ENCODE measurements around the gene ZBTB48.
"Not testable (repeated sequence)": the region's sequence is repeated elsewhere in the genome, so short reads cannot be mapped to it uniquely, and the experiment has no call there.

Gene ZBTB48

DNA sequence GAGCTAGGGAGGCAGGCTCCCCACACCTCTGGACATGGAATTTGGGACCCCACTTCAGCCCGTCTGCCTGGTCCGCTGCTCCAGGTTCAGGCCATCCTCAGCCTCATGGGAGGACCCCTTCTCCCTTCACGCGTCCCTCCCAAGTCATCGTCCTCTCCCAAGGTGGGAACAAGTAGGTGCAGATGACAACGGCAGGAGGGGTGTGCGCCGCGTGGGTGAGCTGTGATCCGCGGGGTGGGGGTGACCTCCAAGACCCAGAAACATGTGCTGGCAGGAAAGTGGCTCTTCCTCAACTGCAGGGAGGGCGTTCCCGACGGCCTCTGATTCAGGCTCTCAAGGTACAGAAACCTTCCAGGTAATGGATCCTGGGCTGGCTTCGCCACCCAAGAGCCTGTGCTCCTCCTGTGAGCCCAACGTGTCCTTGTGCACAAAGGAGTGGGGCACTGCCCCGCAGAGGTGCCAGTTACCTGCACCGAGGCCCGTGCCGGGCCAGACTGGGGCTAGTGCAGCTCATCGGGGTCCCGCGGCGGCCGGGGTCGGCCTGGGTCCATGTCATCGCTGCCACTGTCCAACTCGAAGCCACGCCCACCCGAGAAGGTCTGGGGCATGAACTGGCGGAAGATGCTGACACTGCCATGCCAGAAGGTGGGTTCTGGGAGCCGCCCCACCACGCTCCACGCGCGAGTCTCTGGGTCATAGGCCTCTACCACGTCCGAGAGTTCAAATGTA, 13.2 kb downstream of the ZBTB48 start:
- DNase-seq: no peak

DNA sequence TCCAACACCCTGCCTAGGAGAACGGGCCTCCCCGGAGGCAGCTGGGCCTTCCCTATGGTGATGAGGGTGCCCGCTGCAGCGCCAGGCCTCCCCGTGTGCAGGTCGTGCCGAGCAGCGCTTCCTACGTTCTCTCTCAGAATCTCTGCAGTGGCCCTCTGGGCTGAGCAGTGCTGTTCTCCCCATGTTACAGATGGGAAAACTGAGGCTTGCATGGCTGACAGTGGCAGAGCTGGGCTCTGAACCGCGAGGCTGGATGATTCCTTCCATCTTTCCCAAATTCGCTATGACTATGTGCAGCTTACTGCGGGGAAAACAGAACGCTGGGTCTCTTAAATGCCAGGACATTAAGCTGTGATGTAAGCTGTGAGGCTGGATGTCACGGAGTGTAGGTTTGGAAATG, 14.0 kb downstream of the ZBTB48 start:
- no peak for DNase-seq

DNA sequence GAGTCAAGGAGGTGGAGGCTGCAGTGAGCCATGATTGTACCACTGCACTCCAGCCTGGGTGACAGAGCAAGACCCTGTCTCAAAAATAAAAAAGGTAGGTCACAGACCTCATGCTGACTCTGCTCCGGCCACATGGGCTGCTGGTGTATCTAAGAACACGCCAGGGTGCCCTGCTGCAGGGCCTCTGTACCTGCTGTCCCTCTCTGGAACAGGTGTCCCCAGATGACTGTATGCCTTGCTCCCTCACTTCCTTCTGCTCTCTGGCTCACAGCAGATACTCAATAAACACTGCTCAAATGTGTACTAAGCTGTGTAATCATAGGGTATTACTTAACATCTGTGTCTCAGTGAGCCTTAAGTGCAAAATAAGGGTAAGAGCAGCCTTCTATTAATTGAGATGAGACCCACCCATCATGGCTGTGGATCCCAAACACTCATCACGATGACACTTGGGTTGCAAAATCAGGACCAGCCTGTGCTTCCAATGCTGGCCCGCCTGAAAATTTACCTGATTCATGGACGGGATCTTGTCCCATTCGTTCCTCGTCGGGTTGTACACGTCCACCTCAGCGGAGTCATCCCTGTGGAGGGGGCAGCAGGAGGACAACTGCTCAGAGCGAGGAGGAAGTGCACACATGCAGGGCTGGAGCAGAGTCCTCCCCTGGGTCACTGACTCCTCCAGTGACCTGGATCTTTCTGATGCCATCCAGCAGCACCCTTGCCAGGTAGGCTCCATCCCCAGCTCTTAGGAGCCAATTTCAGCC, 15.4 kb downstream of the ZBTB48 start:
- DNase-seq: no peak

DNA sequence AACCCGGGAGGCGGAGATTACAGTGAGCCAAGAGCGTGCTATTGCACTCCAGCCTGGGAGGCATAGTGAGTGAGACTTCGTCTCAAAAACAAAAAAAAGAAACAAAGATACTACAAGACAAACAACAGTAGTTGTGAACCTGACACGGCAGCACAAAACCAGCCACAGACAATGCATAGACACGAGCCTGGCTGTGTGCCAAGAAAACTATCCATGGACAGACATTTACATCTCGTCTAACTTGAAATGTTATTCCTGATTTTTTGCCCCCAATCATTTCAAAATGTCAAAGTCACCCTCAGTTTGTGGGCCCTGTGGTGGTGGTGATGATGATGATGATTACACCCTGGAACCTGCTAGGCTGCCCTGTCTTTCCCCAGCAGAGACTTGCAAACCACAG, 16.6 kb downstream of the ZBTB48 start:
- no peak for DNase-seq

DNA sequence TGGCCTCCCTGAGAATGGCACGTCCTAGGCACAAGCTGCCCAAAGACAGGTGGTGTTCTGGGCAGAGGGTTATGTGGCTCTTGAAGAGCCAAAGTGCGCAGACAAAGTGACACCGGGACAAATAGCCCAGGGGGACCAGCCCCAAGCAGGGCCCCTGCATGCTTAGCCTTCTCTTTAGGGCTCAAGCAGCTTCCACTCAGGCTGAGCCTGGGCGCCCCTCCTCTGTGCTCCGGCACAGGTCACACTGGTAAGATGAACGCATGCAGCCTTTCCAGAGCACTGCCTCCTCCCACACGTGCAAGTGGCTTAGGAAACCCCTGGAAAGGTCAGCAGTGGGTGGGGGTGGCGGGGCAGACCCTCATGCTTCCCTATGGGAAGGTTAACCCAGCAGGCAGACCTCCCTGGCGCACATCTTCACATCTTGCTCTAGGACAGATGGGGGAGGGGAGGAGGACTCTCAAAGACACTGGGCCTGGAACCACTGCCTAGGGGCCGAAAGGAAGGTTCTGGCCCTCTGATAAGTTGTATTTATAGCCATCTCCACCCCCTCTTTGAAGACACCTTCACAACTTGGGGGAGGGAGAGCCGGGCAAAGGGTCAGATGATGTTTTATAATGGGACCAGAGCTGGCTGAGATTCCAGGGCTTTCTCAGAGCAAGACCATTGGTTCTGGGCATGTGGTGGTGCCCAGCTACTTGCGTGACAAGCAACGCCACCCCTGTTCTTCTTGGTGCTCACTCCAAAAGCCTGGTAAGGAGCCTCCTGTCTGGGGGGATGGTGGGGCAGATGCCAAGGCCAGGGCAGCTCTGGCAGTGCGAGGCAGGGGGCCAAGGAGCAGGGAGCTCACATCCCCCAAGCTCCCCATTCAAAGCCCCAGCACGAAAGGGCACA, 17.3 kb downstream of the ZBTB48 start:
- DNase-seq: no peak

DNA sequence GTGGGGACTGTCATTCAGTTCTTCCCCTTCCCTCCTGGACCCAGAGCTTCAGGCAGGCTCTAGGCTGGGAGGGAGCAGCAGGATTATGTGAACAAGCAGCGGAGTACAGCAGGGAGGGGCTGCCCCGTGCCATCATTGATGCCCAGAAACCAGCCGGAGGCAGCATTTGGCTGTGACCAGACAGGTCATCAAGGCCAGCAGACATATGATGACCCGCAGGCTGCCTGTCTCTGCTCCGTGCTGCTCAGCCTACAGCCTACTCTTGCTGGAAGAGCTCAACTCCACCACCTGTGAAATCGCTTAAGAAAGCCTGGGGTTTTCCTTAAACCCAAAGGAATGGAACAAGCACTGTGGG, 18.0 kb downstream of the ZBTB48 start:
- no peak for DNase-seq

DNA sequence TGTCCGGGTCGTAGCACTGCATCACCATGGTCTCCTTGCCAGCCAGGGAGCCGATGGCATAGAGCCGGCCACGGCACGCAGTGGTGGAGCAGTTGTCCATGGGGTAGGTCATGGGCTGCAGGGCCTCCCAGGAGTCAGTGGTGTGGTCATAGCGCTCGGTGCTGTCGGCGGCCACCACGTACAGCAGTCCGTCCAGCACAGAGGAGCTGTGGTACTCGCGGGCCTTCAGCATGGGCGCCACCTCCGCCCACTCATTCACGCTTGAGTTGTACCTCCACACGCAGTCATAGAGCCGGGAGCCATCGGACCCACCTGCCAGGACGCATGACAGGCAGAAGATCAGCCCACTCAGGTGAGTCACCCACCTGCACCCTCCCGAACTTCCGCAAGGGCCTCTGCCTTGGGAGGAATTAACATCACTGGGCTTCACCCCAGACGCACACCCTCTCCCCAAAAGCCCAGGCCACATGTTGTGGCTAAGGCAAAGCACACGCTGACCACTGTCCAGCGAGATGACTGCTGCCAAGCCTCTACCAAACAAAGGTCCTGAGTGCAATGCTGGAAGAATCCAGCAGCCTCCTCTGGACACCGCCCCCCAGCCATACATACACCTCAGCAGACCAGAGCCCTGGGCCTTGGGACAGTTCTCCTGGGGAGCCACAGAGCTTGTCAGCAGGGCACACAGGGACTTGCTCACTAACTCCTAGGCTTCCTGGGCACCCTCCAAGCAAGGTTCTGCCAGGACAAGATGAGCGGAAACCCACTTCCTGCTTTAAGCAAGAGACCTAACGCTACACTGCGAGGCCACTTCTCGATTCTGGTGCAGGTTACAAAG, 19.6 kb downstream of the ZBTB48 start:
- DNase-seq: peak; percentile 32

DNA sequence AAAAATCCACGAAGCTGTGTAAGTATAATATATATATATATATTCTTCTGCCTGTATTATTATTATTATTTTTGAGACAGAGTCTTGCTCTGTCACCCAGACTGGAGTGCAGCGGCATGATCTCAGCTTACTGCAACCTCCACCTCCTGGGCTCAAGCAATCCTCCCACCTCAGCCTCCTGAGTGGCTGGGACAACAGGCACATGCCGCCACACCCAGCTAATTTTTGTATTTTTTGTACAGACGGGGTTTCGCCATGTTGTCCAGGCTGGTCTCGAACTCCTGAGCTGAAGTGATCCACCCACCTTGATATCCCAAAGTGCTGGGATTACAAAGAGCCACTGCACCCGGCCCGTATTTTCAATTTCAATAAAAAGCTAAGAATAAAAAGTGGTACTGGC, 20.2 kb downstream of the ZBTB48 start:
- not testable (repeated sequence) for DNase-seq

DNA sequence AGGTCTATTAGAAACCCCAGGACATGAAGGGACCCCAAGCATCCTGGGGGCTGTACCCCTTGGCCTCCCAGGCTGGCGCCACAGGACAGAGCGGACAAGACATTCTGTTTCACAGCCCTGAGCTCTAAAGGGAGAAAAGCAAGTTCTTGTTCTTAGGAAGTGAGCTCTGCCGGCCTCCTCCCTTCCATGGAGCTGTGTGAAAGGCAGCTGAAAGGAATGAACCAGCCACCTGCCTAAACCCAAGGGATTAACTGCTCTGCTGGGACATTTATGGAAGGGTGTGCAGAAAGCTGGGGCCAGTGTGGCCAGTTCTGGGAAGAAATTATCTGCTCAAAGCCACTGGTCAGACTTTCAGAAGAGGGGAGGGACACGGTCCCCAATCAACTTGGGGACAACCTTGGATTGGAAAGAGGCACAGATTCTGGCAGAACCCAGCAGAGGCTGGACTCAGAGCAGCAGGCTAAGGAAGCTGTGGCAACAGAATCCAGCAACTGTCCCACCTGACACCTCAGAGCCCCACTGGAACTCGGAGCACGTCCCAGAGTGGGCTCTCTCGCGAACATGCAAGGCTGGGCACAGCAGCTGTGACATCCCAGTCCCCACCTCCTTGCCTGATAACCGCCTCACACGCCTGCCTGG, 20.7 kb downstream of the ZBTB48 start:
- DNase-seq: peak; percentile 17

DNA sequence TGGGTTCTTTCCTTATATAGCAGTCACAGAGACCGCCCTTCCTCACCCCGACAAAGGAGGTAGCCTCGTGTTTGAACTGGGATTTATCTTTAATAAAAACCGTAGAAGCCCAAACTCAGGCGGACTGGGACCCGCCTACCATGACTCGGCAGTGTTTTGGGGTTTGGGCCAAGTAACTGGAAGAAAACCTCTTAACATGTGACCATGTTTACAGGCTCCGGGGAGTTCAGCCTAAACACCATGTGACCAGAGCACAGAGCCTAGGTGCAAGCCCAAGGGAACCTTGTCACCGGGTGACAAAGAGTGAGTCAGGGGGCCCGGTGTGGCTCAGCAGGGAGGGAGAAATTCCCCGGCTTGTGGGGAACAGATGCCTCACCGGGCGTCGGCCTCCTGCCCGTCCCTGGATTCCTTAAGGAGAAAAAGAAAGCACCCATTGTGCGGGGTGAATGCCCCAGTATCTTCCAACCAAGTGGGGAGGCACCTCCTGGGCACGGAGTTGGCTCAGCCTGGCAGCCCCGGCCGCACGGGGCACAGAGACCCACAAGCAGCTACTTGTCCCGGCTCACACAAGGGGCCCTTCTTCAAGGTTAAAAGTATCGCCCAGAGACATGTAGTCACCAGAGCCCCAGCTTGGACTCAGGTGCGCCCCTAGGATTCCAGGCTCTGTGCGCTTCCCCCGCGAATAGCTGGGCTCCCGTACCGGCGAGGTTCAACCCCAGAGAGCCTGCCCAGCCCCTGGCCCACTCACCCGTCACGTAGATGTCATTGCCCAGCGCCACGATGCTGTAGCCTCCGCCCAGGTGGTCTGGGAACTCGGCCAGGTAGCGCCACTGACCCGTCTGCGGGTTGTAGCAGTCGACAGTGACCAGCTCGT, 21.5 kb downstream of the ZBTB48 start:
- peak; percentile 66 for DNase-seq

DNA sequence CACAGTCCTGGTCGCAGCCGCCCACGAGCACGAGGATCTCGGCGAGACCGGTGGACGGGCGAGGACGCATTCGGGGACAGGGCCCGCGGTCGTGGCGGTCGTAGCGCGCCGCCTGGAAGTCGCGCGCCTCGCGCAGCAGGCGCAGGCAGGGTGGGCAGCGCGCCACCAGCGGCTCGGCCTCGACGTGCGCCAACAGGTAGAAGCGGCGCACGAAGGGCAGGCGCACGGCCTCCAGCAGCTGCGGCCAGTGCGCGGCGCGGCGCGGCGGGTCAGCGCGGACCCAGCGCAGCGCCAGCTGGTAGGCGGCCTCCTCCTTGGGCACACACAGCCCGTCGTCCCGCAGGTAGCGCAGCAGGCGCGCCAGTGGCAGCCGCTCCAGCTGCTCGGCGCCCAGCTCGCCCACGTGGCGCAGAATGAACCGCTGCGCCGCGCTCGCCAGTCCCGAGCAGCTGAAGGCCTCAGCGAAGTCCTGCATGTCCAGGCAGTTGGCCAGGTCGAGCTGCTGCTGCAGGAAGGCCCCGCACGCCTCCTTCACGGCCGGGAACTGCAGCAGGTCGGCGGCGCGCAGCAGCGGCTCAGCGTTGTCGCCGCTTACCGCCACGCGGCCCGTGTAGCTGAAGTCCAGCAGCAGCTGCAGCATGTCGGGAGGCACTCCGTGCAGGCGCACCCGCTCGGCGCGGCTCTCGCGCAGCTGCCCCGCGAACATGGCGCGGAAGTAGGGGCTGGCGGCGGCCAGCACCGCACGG, 22.3 kb downstream of the ZBTB48 start:
- DNase-seq: no peak

DNA sequence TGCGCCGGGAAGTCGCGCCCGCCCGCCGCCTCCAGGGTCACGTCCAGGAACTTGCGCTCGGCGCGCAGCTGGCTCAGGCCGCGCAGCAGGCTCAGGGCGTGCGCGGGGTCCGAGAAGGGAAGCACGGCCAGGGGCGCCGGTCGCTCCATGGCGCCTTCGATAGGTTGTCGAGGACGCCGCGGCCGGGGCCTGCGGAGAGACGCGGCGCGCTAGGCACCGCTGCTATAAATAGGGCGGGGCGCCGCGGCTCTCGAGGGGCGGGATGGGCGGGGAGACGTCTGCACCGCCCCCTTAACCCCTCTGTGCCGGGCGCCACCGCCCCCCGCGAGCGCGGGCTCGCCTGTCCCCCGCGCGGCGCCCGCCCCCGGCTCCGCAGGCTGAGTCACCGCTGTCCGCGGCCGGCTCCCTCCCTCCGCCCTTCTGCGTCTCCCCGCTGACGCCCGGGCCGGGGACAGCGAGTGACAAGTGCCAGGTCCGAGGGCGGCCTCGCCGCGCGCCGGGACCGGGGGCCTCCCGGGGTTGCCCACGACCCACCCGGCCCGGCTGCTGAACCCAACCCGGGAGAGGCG, 23.0 kb downstream of the ZBTB48 start, which contains the start of gene KLHL21:
Gene KLHL21 (minus strand): TSS at position 201 of the 569 bp plus-strand sequence. CDS start 52 bp downstream, at position 149.
- DNase-seq: peak; percentile 78

DNA sequence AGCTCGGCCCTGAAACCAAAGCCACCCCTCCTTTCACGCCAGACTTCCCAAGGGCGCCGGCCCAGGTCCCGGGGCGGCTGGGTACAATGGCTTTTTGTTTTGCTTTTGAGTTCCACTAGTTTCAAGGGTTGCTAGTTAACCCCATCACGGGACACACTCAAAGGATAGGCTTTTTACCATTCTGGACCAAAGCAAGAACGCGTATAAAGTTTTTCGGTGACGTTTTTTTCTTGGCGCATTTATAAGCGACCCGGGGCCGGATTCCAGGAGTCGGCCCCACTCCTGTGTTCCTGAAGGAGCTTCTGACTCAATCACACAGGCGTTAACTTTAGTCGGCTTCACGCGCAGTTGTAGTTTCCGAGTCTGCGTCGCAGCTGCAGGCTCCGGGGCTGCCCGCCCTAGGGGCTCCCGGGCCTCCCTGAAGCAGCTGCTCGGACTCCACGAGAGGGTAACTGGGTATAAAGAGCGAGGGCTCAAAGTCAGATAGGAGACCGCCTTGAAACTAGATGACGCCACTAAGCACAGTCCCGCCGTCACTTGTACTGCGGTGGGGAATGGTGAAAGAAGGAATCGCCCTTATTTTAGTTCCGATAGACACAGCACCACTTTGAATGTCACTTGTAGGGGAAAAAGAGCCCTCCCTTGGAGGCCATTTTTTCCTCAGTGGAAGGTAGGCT, 23.6 kb downstream of the ZBTB48 start:
- DNase-seq: peak; percentile 32

DNA sequence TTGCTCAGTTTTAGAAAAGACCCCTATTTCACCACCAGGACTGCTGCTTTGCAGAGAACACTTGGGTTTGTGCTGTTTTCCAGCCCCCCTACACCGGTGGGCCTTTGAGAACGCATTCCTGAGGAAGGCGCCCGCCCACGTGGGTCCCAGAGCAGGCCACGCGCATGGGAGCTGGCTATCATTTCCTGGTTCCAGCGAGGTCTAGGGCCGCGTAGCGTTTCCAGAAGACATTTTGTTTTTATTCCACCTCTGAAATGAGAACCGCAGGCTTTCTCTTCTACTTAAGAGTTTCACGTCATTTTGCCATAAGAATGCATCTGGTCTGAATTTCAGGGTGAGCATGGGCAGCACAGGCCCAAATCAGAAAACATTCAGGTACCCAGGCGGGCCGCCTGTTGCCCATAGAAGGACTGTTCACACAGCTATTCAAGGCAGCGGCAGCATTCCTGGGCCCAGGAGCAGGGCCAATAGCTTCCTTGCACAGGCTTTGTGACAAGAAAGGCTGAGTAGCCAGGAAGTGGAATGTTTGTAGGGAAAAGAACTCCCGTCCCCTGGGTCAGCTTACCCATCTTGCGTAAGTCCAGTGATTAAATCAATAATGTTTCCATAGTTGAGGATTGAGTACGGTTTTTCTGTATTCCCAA, 24.2 kb downstream of the ZBTB48 start:
- no peak for DNase-seq

DNA sequence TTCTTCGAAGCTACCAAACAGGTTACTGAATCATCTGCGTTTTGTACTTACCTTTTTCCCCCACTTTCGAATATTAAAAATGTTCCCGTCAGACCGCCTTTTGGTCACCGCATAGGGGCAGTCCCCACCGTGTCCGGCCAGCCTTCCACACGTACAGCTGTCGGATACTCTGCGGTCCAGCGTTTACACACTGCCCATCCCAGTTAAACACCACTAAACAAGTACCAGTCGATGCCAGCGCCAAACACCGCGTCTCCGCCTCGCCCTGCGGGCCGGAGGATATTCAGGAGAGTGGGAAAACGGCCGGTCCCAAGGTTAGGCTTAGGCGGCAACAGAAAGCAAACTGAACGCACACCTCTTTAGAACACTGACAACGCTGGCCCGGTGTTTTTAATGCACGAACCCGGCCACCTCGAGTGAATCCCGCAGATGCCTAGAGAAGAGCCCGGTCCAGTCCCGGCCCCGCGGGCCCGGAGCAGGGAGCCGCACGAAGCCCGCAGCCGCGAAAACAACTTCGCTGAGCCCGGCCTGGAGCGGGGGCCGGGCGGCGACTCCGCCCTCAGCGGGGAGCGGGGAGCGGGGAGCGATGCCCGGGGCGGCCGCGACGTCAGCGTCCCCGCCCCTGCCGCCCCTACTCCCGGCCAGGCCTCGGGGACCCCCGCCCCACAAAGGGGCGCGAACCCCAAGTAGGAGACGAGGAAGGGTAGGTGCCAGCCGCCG, 33.0 kb downstream of the ZBTB48 start:
- DNase-seq: peak; percentile 27

DNA sequence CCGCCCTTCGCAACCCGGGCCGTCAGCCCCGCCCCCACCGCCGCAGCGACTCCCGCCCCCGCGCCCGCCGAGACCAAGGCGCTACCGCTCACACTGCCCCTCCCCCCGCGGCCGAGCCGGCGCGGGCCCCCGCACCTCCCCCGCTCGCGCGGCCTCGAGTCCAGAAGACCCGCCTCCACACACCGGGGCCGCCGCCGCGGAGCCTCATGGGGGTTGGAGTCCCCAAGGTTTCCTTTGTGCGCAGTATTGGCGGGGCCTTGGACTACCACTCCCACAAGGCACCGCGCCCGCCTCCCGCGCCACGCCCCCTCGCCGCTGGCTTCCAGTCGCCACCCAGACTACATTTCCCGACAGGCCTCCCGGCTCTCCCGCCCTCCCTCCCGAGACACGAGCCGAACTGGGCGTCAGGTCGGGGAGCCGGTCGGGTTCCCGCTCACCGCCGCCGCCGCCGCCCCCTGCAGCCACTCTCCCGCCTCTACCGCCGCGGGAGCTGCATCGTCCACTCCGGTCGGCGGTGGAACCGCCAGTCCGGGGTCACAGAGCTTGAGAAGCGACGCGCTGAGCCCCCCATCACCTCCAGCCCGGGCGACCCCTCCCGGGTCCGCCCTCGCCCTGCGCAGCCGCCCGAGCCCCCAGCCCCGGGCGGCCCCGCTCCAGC, 33.7 kb downstream of the ZBTB48 start, which contains the start of gene PHF13:
Gene PHF13 (plus strand): TSS at position 371 of the 658 bp plus-strand sequence. CDS start 336 bp downstream, outside the sequence.
- peak; percentile 99 for DNase-seq
